AG04450 (cell line): Measurements from ENCODE around the gene KCNK18. TPM values are rescaled to one million over a fixed set of nuclear protein-coding genes. Genes with fewer than 3 reads are reported as not detected.

Source experiments
- CTCF ChIA-PET: fragments of 300-600, 350-600 bp; formaldehyde crosslinking; extraction: SDS; loops from one replicate; lab custom pipeline; 2022; ENCODE audit warnings: antibody characterized with exemption, inconsistent platforms; lab: Charles Lee
- POLR2A ChIA-PET: fragments of 350-600 bp; formaldehyde crosslinking; extraction: SDS; loops from one replicate; lab custom pipeline; 2021; ENCODE audit warnings: antibody characterized with exemption, inconsistent platforms; lab: Yijun Ruan, JAX
- DNase-seq: peaks from one replicate; pipeline ENCODE4 v3.0.0-alpha.2; 2011; ENCODE audit warnings: low read depth, low spot score
- H3K27ac ChIP-seq: one replicate; pipeline ENCODE4 v1.5.1; 2012; ENCODE audit warnings: low read depth, low read length, control low read depth
- H3K27me3 ChIP-seq: one replicate; pipeline ENCODE4 v1.6.0; 2012; ENCODE audit warnings: low read length; ENCODE audit not compliant: control insufficient read depth, insufficient read depth
- H3K4me3 ChIP-seq: 2 replicates; pipeline ENCODE4 v1.5.1; 2011; ENCODE audit warnings: mild to moderate bottlenecking, low read depth, low read length, control low read depth
- H3K9me3 ChIP-seq: 2 replicates; pipeline ENCODE4 v1.5.1; 2012; ENCODE audit warnings: low read length; ENCODE audit not compliant: control insufficient read depth, insufficient read depth
- polyA plus RNA-seq: library from polyadenylated mRNA; depleted of rRNA; stranded (reverse); fragments of >200 nt; gene quantifications from 2 replicates; pipeline ENCODE4 v1.2.3, GENCODE V29; 2011
- TF ChIP-seq, protein P1 (sequence below): IDR thresholded peaks from 2 replicates; pipeline ENCODE4 v1.5.1; 2011; ENCODE audit warnings: low read depth, low read length, control low read depth, inconsistent platforms

KCNK18 gene
- polyA plus RNA-seq, 1 experiment: not detected

DNA sequence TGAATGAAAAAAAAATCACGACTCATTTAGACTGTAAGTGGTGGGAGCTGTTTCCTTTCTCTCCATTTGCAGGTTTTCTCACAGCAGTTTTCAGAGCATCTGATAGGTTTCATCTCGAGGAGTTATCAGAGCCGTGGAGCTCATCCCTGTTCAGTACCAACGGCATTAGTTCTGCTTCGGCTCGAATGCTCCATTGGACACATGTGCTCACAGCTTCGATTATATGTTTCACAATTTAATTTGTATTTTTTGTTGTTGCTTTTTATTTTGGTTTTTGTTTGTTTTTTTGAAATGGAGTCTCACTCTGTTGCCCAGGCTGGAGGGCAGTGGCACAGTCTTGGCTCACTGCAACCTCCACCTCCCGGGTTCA lies 45.2 kb downstream of the KCNK18 start:
- POLR2A ChIA-PET: no interaction called here
- no peak overlapping the region for H3K27ac ChIP-seq
- CTCF ChIA-PET: no interaction called here
- peaks cover 21% of the 10 kb centered on the region for H3K27me3 ChIP-seq
- no peak overlapping the region for H3K4me3 ChIP-seq
- TF ChIP-seq, protein P1, sequence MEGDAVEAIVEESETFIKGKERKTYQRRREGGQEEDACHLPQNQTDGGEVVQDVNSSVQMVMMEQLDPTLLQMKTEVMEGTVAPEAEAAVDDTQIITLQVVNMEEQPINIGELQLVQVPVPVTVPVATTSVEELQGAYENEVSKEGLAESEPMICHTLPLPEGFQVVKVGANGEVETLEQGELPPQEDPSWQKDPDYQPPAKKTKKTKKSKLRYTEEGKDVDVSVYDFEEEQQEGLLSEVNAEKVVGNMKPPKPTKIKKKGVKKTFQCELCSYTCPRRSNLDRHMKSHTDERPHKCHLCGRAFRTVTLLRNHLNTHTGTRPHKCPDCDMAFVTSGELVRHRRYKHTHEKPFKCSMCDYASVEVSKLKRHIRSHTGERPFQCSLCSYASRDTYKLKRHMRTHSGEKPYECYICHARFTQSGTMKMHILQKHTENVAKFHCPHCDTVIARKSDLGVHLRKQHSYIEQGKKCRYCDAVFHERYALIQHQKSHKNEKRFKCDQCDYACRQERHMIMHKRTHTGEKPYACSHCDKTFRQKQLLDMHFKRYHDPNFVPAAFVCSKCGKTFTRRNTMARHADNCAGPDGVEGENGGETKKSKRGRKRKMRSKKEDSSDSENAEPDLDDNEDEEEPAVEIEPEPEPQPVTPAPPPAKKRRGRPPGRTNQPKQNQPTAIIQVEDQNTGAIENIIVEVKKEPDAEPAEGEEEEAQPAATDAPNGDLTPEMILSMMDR: no peak
- no peak for DNase-seq
- H3K9me3 ChIP-seq: no peaks in the 10 kb centered on the region

DNA sequence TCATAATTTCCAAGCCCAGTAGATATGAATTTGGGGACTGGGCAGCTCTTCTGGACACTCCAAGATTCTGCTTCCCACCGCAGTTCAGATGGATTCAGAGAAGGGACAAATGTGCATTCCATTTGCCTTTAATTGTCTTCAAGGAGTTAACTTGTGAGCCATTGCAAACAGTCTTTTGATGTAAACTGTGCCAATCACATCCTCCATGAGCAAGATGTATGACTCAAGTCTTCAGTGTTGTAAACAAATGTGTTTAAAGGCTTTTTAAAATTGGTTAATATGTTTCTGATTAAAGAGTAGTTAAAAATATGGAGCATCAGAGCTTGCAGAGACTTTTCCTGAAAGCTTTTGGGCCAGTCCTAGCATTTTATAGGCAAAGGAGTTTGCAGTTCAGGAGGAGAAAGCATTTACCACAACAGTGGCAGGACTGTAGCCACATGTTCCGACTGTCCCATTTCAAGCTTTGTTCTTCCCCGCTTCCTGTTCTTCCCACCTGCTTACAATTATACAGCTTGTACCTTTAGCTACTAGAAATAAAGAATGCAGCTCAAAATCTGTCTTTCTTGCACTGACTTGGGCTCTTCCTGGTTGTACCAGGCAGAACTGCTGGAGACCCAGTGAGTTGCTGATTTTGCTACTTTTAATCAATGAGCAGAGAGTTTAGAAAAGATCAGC lies 49.8 kb downstream of the KCNK18 start:
- Histone ChIP-seq H3K9me3 (no peaks in the 10 kb centered on the region), H3K27me3 (no peaks in the 10 kb centered on the region), H3K27ac (no peak overlapping the region), H3K4me3 (no peak overlapping the region)
- TF ChIP-seq, protein P1: no peak
- ChIA-PET CTCF (interaction anchor here (1.0 to 1.3 kb wide), 2 partner anchors 30 to 31 kb away, joined by 4 to 11 read pairs; no protein-coding TSS in a partner anchor), POLR2A (no interaction called here)
- DNase-seq: no peak

GRCh38 chr10:117248750-117249465 lies 51.6 kb downstream of the KCNK18 start:
- CTCF ChIA-PET: interaction anchor here (1.7 kb wide), 1 partner anchor 32 kb away, joined by 8 read pairs; no protein-coding TSS in a partner anchor
- DNase-seq: no peak

GRCh38 chr10:117249493-117250093 lies 52.3 kb downstream of the KCNK18 start:
- DNase-seq: no peak
- TF ChIP-seq, protein P1: no peak
- H3K27me3 ChIP-seq: no peaks in the 10 kb centered on the region
- CTCF ChIA-PET: interaction anchor here (1.7 kb wide), 1 partner anchor 33 kb away, joined by 8 read pairs; no protein-coding TSS in a partner anchor
- H3K9me3 ChIP-seq: no peaks in the 10 kb centered on the region
- H3K27ac ChIP-seq: no peak overlapping the region
- no peak overlapping the region for H3K4me3 ChIP-seq
- POLR2A ChIA-PET: no interaction called here

More at GRCh38 chr10:117248750-117249465, 51.6 kb downstream of the KCNK18 start:
- POLR2A ChIA-PET: no interaction called here
- H3K27ac ChIP-seq: no peak overlapping the region
- TF ChIP-seq, protein P1: no peak
- no peak overlapping the region for H3K4me3 ChIP-seq
- no peaks in the 10 kb centered on the region for H3K27me3 ChIP-seq
- no peaks in the 10 kb centered on the region for H3K9me3 ChIP-seq
